Endothelial cell of umbilical vein (primary cell): Measurements from ENCODE around the gene ARL8B. TPM values are rescaled to one million over a fixed set of nuclear protein-coding genes. Genes with fewer than 3 reads are reported as not detected.

Source experiments
- BruUV-seq: library from RNA; stranded (reverse); fragments of 400-500 nt; replicated peaks from 2 replicates; lab custom pipeline; 2021; lab: Mats Ljungman, UMichigan
- CTCF ChIA-PET: fragments of 300-600, 350-600 bp; sonication (Branson Sonifier 250); formaldehyde crosslinking; loops from one replicate; lab custom pipeline; 2021; ENCODE audit warnings: antibody characterized with exemption, inconsistent platforms; lab: Charles Lee
- POLR2A ChIA-PET: fragments of 300-600, 350-600 bp; sonication (Branson Sonifier 250); formaldehyde crosslinking; loops from one replicate; lab custom pipeline; 2021; ENCODE audit warnings: antibody characterized with exemption, inconsistent platforms; lab: Charles Lee
- DNase-seq: peaks from one replicate; pipeline ENCODE4 v3.0.0-alpha.2; 2011; ENCODE audit warnings: low read depth, low spot score
- FAIRE-seq: peaks from 2 replicates; lab custom pipeline; 2011; peaks lifted over from hg19 to GRCh38; lab: Jason Lieb, UNC
- H2AFZ ChIP-seq: 2 replicates; pipeline ENCODE4 v1.6.0; 2012; ENCODE audit warnings: low read depth, low read length, control low read depth, inconsistent platforms
- H3K27ac ChIP-seq: 2 replicates; pipeline ENCODE4 v1.5.1; 2011; ENCODE audit warnings: low read depth, mild to moderate bottlenecking, control low read depth, low read length, moderate library complexity; ENCODE audit not compliant: insufficient read depth
- H3K27me3 ChIP-seq, 2 experiments: 2 replicates each; pipeline versions ENCODE4 v1.6.0 to v1.6.1; 2011; ENCODE audit warnings: low read length in 2 of 2, mixed read lengths in 1 of 2; ENCODE audit not compliant: control insufficient read depth in 2 of 2, insufficient read depth in 2 of 2
- H3K36me3 ChIP-seq, 2 experiments: 2 replicates in 1 of 2; 3 replicates in 1 of 2; pipeline ENCODE4 v1.5.1; 2011; ENCODE audit warnings: low read length in 2 of 2, mild to moderate bottlenecking in 1 of 2, moderate library complexity in 1 of 2; ENCODE audit not compliant: control insufficient read depth in 2 of 2, insufficient read depth in 2 of 2; ENCODE audit errors: extremely low read depth in 1 of 2
- H3K4me1 ChIP-seq: 3 replicates; pipeline ENCODE4 v1.5.1; 2011; ENCODE audit warnings: mild to moderate bottlenecking, low read length; ENCODE audit not compliant: control insufficient read depth, insufficient read depth; ENCODE audit errors: extremely low read depth
- H3K4me2 ChIP-seq: 2 replicates; pipeline ENCODE4 v1.6.1; 2011; ENCODE audit warnings: low read length, control low read depth, mixed read lengths; ENCODE audit not compliant: insufficient read depth
- H3K4me3 ChIP-seq, 3 experiments: fragments of 200-600 bp in 1 of 3; sonication (generic), shearing (Covaris generic) in 1 of 3; replicated peaks in 1 of 3; 2 replicates each; pipeline ENCODE4 v1.5.1; 2011 to 2016; ENCODE audit warnings: control low read depth in 3 of 3, low read length in 3 of 3, mild to moderate bottlenecking in 2 of 3, inconsistent platforms in 1 of 3, low read depth in 1 of 3, moderate library complexity in 1 of 3; ENCODE audit not compliant: insufficient read depth in 1 of 3
- H3K79me2 ChIP-seq: 2 replicates; pipeline ENCODE4 v1.6.0; 2012; ENCODE audit warnings: low read length, inconsistent platforms; ENCODE audit not compliant: control insufficient read depth, insufficient read depth
- H3K9ac ChIP-seq: replicated peaks from 2 replicates; pipeline ENCODE3; 2011; ENCODE audit warnings: low read length, control low read depth; ENCODE audit not compliant: insufficient read depth; ENCODE audit errors: extremely low read depth
- H3K9me1 ChIP-seq: replicated peaks from 3 replicates; pipeline ENCODE4 v1.6.0; 2011; ENCODE audit warnings: mild to moderate bottlenecking, low read length; ENCODE audit not compliant: control insufficient read depth, insufficient read depth; ENCODE audit errors: extremely low read depth
- H3K9me3 ChIP-seq: replicated peaks from 2 replicates; pipeline ENCODE4 v1.5.1; 2012; ENCODE audit warnings: low read length, inconsistent platforms; ENCODE audit not compliant: control insufficient read depth, insufficient read depth
- H4K20me1 ChIP-seq: replicated peaks from 2 replicates; pipeline ENCODE3; 2011; ENCODE audit warnings: mild to moderate bottlenecking, low read length; ENCODE audit not compliant: control insufficient read depth, insufficient read depth; ENCODE audit errors: extremely low read depth
- CTCF ChIP-seq, 2 donors: IDR thresholded peaks; 1 replicate in 1 of 2; 2 replicates in 1 of 2; pipeline ENCODE4 v1.5.1; 2011; ENCODE audit warnings: low read length in 2 of 2, mild to moderate bottlenecking in 2 of 2, moderate library complexity in 2 of 2, control low read depth in 1 of 2, inconsistent platforms in 1 of 2, low read depth in 1 of 2; ENCODE audit not compliant: insufficient read depth in 1 of 2; ENCODE audit errors: extremely low read depth in 1 of 2
- EZH2 ChIP-seq: IDR thresholded peaks from 2 replicates; pipeline ENCODE4 v1.6.1; 2012; ENCODE audit warnings: borderline replicate concordance, low read depth, mild to moderate bottlenecking, moderate library complexity, low read length, inconsistent platforms; ENCODE audit not compliant: severe bottlenecking
- FOS ChIP-seq: IDR thresholded peaks from 2 replicates; pipeline ENCODE4 v1.6.1; 2011; ENCODE audit warnings: mild to moderate bottlenecking, low read length, moderate library complexity, borderline replicate concordance; ENCODE audit not compliant: insufficient read depth
- GATA2 ChIP-seq: IDR thresholded peaks from 2 replicates; pipeline ENCODE4 v1.7.0; 2011; ENCODE audit warnings: low read depth, mild to moderate bottlenecking, moderate library complexity, mixed read lengths, low read length; ENCODE audit not compliant: insufficient read length, insufficient read depth
- JUN ChIP-seq: IDR thresholded peaks from 2 replicates; pipeline ENCODE4 v1.6.1; 2011; ENCODE audit warnings: borderline replicate concordance, low read depth; ENCODE audit not compliant: insufficient read length, insufficient read depth
- MAX ChIP-seq: IDR thresholded peaks from 2 replicates; pipeline ENCODE4 v1.6.1; 2011; ENCODE audit not compliant: insufficient read depth, insufficient read length
- MYC ChIP-seq: IDR thresholded peaks from one replicate; pipeline ENCODE4 v1.6.1; 2011; ENCODE audit warnings: mild to moderate bottlenecking, low read depth, low read length
- POLR2A ChIP-seq: IDR thresholded peaks from 2 replicates; pipeline ENCODE4 v1.6.1; 2012; ENCODE audit warnings: low read depth, mild to moderate bottlenecking, control low read depth, low read length
- POLR2AphosphoS5 ChIP-seq: IDR thresholded peaks from 2 replicates; pipeline ENCODE4 v1.6.1; 2012; ENCODE audit warnings: low read depth, mild to moderate bottlenecking, control low read depth, low read length, moderate library complexity; ENCODE audit not compliant: insufficient read depth
- dilution Hi-C: fragments of 300-500 bp; cut with MboI; formaldehyde crosslinking; loops from one replicate; pipeline ENCODE4 v1.15.0; 2019; ENCODE audit warnings: low sequenced_read_pairs; ENCODE audit not compliant: extremely low pct_ligation_motif_present
- intact Hi-C: fragments of 100-400 bp; cut with micrococcal nuclease; formaldehyde crosslinking; loops from one replicate; pipeline ENCODE4 v1.10.0; 2022
- polyA plus RNA-seq, 4 experiments: library from polyadenylated mRNA; depleted of rRNA in 3 of 4; stranded (reverse) in 3 of 4; unstranded in 1 of 4; fragments of >200 nt; gene quantifications; 2 replicates each; pipeline versions ENCODE4 v1.2.1 to v1.2.3, GENCODE V29; 2011 to 2012; ENCODE audit warnings: missing spikeins in 1 of 4
- total RNA-seq: library from RNA; stranded (reverse); gene quantifications from 2 replicates; pipeline ENCODE4 v1.2.3, GENCODE V29; 2021

The ARL8B gene
- total and polyA plus RNA-seq, 2 donors (not counting 3 experiments of a cell fraction or from before 2014, with no cell fraction given): 32.1 to 58.2 TPM

GRCh38 chr3:5082789-5083115, 39.3 kb upstream of the ARL8B start:
- BruUV-seq: no TSS peak
- no peak overlapping the region for H2AFZ ChIP-seq
- no peaks in the 10 kb centered on the region for H3K9me1 ChIP-seq
- H4K20me1 ChIP-seq: no peaks in the 10 kb centered on the region
- no peaks in the 10 kb centered on the region for H3K36me3 ChIP-seq
- H3K4me1 ChIP-seq: no peaks in the 10 kb centered on the region
- intact Hi-C loops: no loop called here
- H3K4me2 ChIP-seq: no peak overlapping the region
- dilution Hi-C loops: no loop called here
- no peaks in the 10 kb centered on the region for H3K79me2 ChIP-seq
- H3K27ac ChIP-seq: no peak overlapping the region
- TF ChIP-seq EZH2 (no peak), POLR2AphosphoS5 (no peak), FOS (no peak)
- no peak overlapping the region for H3K9ac ChIP-seq
- no peak for FAIRE-seq
- ChIA-PET CTCF (interaction anchor here (1.5 kb wide), 1 partner anchor 13 kb away, joined by 3 read pairs; no protein-coding TSS in a partner anchor), POLR2A (interaction anchor here (0.7 kb wide), 1 partner anchor 13 kb away, joined by 5 read pairs; no protein-coding TSS in a partner anchor)
- H3K27me3 ChIP-seq: no peaks in the 10 kb centered on the region
- H3K4me3 ChIP-seq: no peak overlapping the region
- no peak for DNase-seq
- no peaks in the 10 kb centered on the region for H3K9me3 ChIP-seq

GRCh38 chr3:5084224-5084623, 37.9 kb upstream of the ARL8B start:
- H3K9ac ChIP-seq: no peak overlapping the region
- intact Hi-C loops: no loop called here
- DNase-seq (no peak), FAIRE-seq (no peak)
- no peak overlapping the region for H2AFZ ChIP-seq
- no peaks in the 10 kb centered on the region for H3K9me3 ChIP-seq
- no peak overlapping the region for H3K4me3 ChIP-seq
- H3K36me3 ChIP-seq: no peaks in the 10 kb centered on the region
- TF ChIP-seq POLR2AphosphoS5: no peak
- TF ChIP-seq MAX: no peak
- TF ChIP-seq MYC: no peak
- no peak for TF ChIP-seq JUN
- TF ChIP-seq FOS: no peak
- TF ChIP-seq CTCF (IDR thresholded peaks at IDR 0.05; ENCODE audit: extremely low read depth in 1 of 2, insufficient read depth in 1 of 2, low read depth in 1 of 2, low read length in 2 of 2): no peak
- no peak for TF ChIP-seq GATA2
- no peak for TF ChIP-seq EZH2
- TF ChIP-seq POLR2A: no peak
- no peaks in the 10 kb centered on the region for H3K79me2 ChIP-seq
- H3K4me1 ChIP-seq: no peaks in the 10 kb centered on the region
- peaks cover 0 to 1% of the 10 kb centered on the region in 2 experiments for H3K27me3 ChIP-seq
- H3K9me1 ChIP-seq: no peaks in the 10 kb centered on the region
- ChIA-PET CTCF (interaction anchor here (1.7 kb wide), 1 partner anchor 373 kb away, joined by 6 read pairs; no protein-coding TSS in a partner anchor), POLR2A (no interaction called here)
- dilution Hi-C loops: no loop called here
- BruUV-seq: no TSS peak
- no peak overlapping the region for H3K4me2 ChIP-seq
- H4K20me1 ChIP-seq: no peaks in the 10 kb centered on the region
- no peak overlapping the region for H3K27ac ChIP-seq
